Peyer's patch (tissue), 4 donors: Measurements from ENCODE around the gene GCA.

Experiments used
- CTCF ChIP-seq, 6 experiments: fragments of 450-650 bp in 4 of 6; fragments of 200-600 bp in 2 of 6; sonication (generic) in 1 of 6; IDR thresholded peaks; one replicate each; pipeline ENCODE4 v1.5.1; 2017 to 2019; ENCODE audit warnings: antibody characterized with exemption in 6 of 6, mild to moderate bottlenecking in 3 of 6, moderate library complexity in 1 of 6
- POLR2A ChIP-seq, 2 donors: fragments of 450-650 bp; IDR thresholded peaks; one replicate each; pipeline ENCODE4 v1.5.1; 2017; ENCODE audit warnings: antibody characterized with exemption in 2 of 2, mild to moderate bottlenecking in 2 of 2, moderate library complexity in 2 of 2

DNA sequence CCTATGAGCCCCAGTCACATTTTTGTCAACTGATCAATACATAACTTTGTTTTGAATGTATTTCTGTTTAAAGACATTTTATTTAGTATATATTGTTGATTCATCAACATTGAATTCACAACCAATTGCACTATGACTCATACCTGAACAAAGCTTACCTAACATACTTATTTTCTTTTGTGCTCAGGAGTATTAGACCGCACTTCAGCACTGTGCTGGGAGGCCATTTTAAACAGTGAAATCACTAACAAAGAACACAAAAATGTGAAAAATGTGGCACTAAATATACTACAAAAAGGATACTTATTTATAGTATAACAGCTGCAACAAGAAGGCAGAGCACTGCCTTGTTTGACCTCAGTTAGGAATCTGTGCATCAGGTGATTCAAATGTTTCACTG, 13.1 kb upstream of the GCA start:
- TF ChIP-seq CTCF (IDR thresholded peaks at IDR 0.05) (no peak), POLR2A (IDR thresholded peaks at IDR 0.05) (no peak)
